Colonic mucosa (tissue), 4 donors: ENCODE results near the gene UNG. TPM values are rescaled to one million over a fixed set of nuclear protein-coding genes. Genes with fewer than 3 reads are reported as not detected.

ENCODE experiments used
- DNase-seq: peaks from one replicate; pipeline ENCODE4 v3.0.0-alpha.2; 2020
- H3K27ac ChIP-seq: fragments of 200-600 bp; one replicate; pipeline ENCODE4 v1.8.0; 2021
- H3K27me3 ChIP-seq: fragments of 200-600 bp; one replicate; pipeline ENCODE4 v1.8.0; 2021
- H3K36me3 ChIP-seq: fragments of 200-600 bp; one replicate; pipeline ENCODE4 v1.8.0; 2021
- H3K4me1 ChIP-seq: fragments of 200-600 bp; one replicate; pipeline ENCODE4 v1.8.0; 2021; ENCODE audit warnings: mild to moderate bottlenecking
- H3K4me3 ChIP-seq: fragments of 200-600 bp; one replicate; pipeline ENCODE4 v1.8.0; 2021
- H3K9ac ChIP-seq, 2 donors: one replicate each; pipeline ENCODE4 v1.7.0; 2013; ENCODE audit warnings: control low read depth in 2 of 2, low read depth in 2 of 2, low read length in 2 of 2
- H3K9me3 ChIP-seq: fragments of 200-600 bp; one replicate; pipeline ENCODE4 v1.8.0; 2021
- intact Hi-C: fragments of 100-400 bp; cut with DNase I; formaldehyde crosslinking; loops from one replicate; pipeline ENCODE4 v1.14.1; 2022
- total RNA-seq, 2 donors: library from RNA; stranded (reverse); fragmentation: NEBNext Ultra II Directional in 1 of 2; extraction: Animal tissue kit (Norgen Biotek cat#: 25700) in 1 of 2; gene quantifications; one replicate each; pipeline ENCODE4 v1.2.1, GENCODE V29; 2021
- TF ChIP-seq, protein P1 (sequence below): fragments of 200-600 bp; IDR thresholded peaks from one replicate; pipeline ENCODE4 v1.8.0; 2022; ENCODE audit warnings: antibody characterized with exemption, mild to moderate bottlenecking
- donor health status: healthy.
- donor health status: DM: no; HTN: no; CAD: no.
- donor health status: DM: no; HTN: no; CAD: no.

UNG gene
- total RNA-seq, 2 donors from 2014 or later: 48.7 to 68.3 TPM

- Histone ChIP-seq H3K9me3 (no peaks in the 10 kb centered on the region), H3K4me1 (peaks cover 9% of the 10 kb centered on the region), H3K27me3 (no peaks in the 10 kb centered on the region), H3K27ac (peak overlapping the region; percentile 24), H3K4me3 (no peak overlapping the region), H3K36me3 (no peaks in the 10 kb centered on the region), H3K9ac (peak overlapping the region in 1 of 2 donors; percentile 9)
- TF ChIP-seq, protein P1, sequence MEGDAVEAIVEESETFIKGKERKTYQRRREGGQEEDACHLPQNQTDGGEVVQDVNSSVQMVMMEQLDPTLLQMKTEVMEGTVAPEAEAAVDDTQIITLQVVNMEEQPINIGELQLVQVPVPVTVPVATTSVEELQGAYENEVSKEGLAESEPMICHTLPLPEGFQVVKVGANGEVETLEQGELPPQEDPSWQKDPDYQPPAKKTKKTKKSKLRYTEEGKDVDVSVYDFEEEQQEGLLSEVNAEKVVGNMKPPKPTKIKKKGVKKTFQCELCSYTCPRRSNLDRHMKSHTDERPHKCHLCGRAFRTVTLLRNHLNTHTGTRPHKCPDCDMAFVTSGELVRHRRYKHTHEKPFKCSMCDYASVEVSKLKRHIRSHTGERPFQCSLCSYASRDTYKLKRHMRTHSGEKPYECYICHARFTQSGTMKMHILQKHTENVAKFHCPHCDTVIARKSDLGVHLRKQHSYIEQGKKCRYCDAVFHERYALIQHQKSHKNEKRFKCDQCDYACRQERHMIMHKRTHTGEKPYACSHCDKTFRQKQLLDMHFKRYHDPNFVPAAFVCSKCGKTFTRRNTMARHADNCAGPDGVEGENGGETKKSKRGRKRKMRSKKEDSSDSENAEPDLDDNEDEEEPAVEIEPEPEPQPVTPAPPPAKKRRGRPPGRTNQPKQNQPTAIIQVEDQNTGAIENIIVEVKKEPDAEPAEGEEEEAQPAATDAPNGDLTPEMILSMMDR: no peak
- intact Hi-C loops: no loop called here
- peak; percentile 81 for DNase-seq
These were observed 32.1 kb upstream of the UNG start for GRCh38 chr12:109065154-109065852.

DNA sequence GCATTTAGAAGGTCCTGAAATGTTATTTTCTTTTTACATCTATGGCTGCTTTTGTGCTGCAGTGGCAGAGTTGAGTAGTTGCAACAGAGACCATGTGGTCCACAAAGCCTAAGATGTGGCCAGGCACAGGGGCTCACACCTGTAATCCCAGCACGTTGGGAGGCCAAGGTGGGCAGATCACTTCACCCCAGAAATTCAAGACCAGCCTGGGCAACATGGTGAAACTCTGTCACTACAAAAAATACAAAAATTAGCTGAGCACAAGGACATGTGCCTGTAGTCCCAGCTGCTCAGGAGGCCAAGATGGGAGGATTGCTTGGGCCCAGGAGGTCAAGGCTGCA is 31.6 kb upstream of the UNG start:
- intact Hi-C loops: no loop called here
- H3K27ac ChIP-seq: peak overlapping the region; percentile 24
- TF ChIP-seq, protein P1: no peak

DNA sequence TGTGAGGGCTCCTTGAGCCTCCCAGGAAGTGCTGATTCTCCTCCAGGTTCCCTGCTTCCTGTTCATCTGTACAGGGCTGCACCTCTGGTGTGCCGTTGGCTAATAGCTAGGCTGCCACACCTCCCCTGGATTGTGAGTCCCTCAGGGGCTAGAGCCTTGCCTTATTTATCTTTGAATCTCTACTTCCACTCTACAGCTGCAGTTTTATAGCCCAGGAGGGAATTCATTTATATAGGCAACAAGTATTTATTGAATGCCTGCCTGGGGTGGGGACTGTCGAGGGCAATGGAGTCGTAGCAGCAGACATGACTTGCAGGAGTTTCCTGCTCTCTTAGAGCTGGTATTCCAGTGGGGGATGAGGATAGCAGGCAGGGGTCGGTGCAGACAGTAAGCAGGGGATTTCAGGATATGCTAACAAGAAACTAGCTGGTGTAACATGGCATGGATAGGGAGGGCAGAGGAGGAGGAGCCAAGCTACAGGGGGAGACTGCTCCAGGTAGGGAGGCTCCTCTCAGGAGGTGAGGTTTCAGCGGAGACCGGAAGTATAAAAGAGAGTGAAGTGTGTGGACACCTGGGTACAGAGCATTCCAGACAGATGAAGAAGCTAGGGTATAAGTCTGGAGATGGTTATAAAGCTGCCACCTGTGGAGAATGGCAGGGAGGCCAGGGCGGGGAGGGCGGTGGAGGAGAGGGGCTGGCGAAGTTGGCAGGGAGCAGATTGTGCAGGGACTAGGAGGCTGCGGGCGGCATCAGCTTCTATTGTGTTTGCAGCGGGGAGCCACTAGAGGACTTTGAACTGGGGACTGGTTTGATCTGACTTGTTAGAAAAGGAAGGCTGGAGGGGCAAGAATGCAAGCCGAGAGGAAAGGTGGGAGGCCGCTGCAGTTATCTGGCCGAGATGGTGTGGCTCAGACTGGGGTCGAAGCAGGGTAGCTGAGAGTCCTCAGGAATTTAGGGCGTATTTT is 27.8 kb upstream of the UNG start:
- peaks cover 9% of the 10 kb centered on the region for H3K4me1 ChIP-seq
- DNase-seq: peak; percentile 80
- no peaks in the 10 kb centered on the region for H3K36me3 ChIP-seq
- no peaks in the 10 kb centered on the region for H3K27me3 ChIP-seq
- TF ChIP-seq, protein P1: no peak
- peak overlapping the region; percentile 39 to 69 for H3K9ac ChIP-seq
- peak overlapping the region; percentile 20 for H3K4me3 ChIP-seq
- intact Hi-C loops: no loop called here
- peak overlapping the region; percentile 88 for H3K27ac ChIP-seq
- H3K9me3 ChIP-seq: no peaks in the 10 kb centered on the region

More for the DNA sequence above, 31.6 kb upstream of the UNG start:
- H3K9ac ChIP-seq: peak overlapping the region in 1 of 2 donors; percentile 9
- no peak overlapping the region for H3K4me3 ChIP-seq
- peaks cover 9% of the 10 kb centered on the region for H3K4me1 ChIP-seq
- no peaks in the 10 kb centered on the region for H3K9me3 ChIP-seq
- H3K36me3 ChIP-seq: no peaks in the 10 kb centered on the region
- no peaks in the 10 kb centered on the region for H3K27me3 ChIP-seq
- DNase-seq: peak; percentile 17

DNA sequence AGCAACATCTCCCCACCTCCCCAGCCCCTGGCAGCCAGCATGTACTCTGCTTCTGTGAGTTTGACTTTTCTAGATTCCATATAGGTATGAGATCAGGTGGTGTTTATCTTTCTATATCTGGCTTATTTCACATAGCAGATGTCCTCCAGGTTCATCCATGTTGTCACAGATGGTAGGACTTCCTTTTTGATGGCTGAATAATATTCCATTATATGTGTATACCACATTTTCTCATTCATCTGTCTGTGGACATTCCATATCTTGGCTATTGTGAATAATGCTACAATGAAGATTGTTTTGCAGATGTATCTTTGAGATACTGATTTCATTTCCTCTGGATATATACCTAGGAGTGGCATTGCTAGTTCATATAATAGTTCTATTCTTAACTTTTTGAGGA is 22.5 kb upstream of the UNG start:
- Histone ChIP-seq H3K27me3 (no peaks in the 10 kb centered on the region), H3K9me3 (no peaks in the 10 kb centered on the region), H3K27ac (no peak overlapping the region), H3K4me3 (no peak overlapping the region), H3K4me1 (no peaks in the 10 kb centered on the region), H3K36me3 (no peaks in the 10 kb centered on the region), H3K9ac (no peak overlapping the region)
- TF ChIP-seq, protein P1: no peak
- DNase-seq: no peak
- intact Hi-C loops: no loop called here

GRCh38 chr12:109082751-109083150 is 14.6 kb upstream of the UNG start:
- TF ChIP-seq, protein P1: no peak
- peaks cover 8% of the 10 kb centered on the region for H3K36me3 ChIP-seq
- no peak overlapping the region for H3K27ac ChIP-seq
- H3K9ac ChIP-seq: no peak overlapping the region
- H3K9me3 ChIP-seq: no peaks in the 10 kb centered on the region
- H3K4me1 ChIP-seq: no peaks in the 10 kb centered on the region
- no peak for DNase-seq
- intact Hi-C loops: no loop called here
- no peak overlapping the region for H3K4me3 ChIP-seq
- H3K27me3 ChIP-seq: no peaks in the 10 kb centered on the region
